HepG2 (cell line): ENCODE measurements around the gene DSTN. TPM values are rescaled to one million over a fixed set of nuclear protein-coding genes. Genes with fewer than 3 reads are reported as not detected.
A peak's percentile ranks its signal among the peaks of the same experiment; 100 is the strongest.

Experiments used
- CSRNP1 ChIP-seq: sonication (generic); formaldehyde crosslinking; IDR thresholded peaks from 2 replicates; pipeline ENCODE4 v1.8.1; 2023; ENCODE audit warnings: mild to moderate bottlenecking, missing genetic modification reagents
- GPN1 ChIP-seq: sonication (generic); formaldehyde crosslinking; IDR thresholded peaks from 2 replicates; pipeline ENCODE4 v1.5.1; 2020; ENCODE audit warnings: missing genetic modification reagents, borderline replicate concordance
- GTF3A ChIP-seq: sonication (generic); formaldehyde crosslinking; conservative IDR thresholded peaks from 2 replicates; pipeline ENCODE4 v1.4.0; 2020; ENCODE audit warnings: mild to moderate bottlenecking, missing genetic modification reagents
- HNRNPL ChIP-seq: fragments of 200-400 bp; formaldehyde crosslinking; IDR thresholded peaks from 2 replicates; pipeline ENCODE4 v1.6.1; 2017; ENCODE audit warnings: mild to moderate bottlenecking, low read depth, low read length
- PHF8 ChIP-seq: sonication (generic); formaldehyde crosslinking; IDR thresholded peaks from 2 replicates; pipeline ENCODE4 v1.5.0; 2020; ENCODE audit warnings: missing genetic modification reagents
- SALL2 ChIP-seq: sonication (generic); formaldehyde crosslinking; IDR thresholded peaks from 2 replicates; pipeline ENCODE4 v1.8.1; 2023; ENCODE audit warnings: mild to moderate bottlenecking, missing genetic modification reagents, inconsistent platforms
- SP2 ChIP-seq: sonication (generic); formaldehyde crosslinking; IDR thresholded peaks from 2 replicates; pipeline ENCODE4 v1.5.1; 2020; ENCODE audit warnings: mild to moderate bottlenecking, missing genetic modification reagents
- SP4 ChIP-seq: sonication (generic); formaldehyde crosslinking; IDR thresholded peaks from 2 replicates; pipeline ENCODE4 v1.8.1; 2023; ENCODE audit warnings: mild to moderate bottlenecking, missing genetic modification reagents
- SSRP1 ChIP-seq: IDR thresholded peaks from 2 replicates; pipeline ENCODE4 v1.6.1; 2016; ENCODE audit warnings: control low read depth
- SYNCRIP ChIP-seq: fragments of 200-400 bp; formaldehyde crosslinking; IDR thresholded peaks from 2 replicates; pipeline ENCODE4 v1.6.1; 2018; ENCODE audit warnings: mild to moderate bottlenecking, low read depth, low read length; ENCODE audit not compliant: insufficient read depth
- TFE3 ChIP-seq: IDR thresholded peaks from 2 replicates; pipeline ENCODE4 v1.6.1; 2016
- ZFP37 ChIP-seq: sonication (generic); formaldehyde crosslinking; IDR thresholded peaks from 2 replicates; pipeline ENCODE4 v1.4.0; 2020; ENCODE audit warnings: missing genetic modification reagents, borderline replicate concordance
- ZNF430 ChIP-seq: sonication (generic); formaldehyde crosslinking; IDR thresholded peaks from 2 replicates; pipeline ENCODE4 v1.9.0; 2021; ENCODE audit warnings: mild to moderate bottlenecking, missing genetic modification reagents
- ZNF484 ChIP-seq: sonication (generic); formaldehyde crosslinking; IDR thresholded peaks from 2 replicates; pipeline ENCODE4 v1.5.1; 2020; ENCODE audit warnings: mild to moderate bottlenecking, low read depth, missing genetic modification reagents, borderline replicate concordance
- ZNF512B ChIP-seq: sonication (generic); formaldehyde crosslinking; IDR thresholded peaks from 2 replicates; pipeline ENCODE4 v1.5.1; 2020; ENCODE audit warnings: missing genetic modification reagents, mild to moderate bottlenecking, borderline replicate concordance
- ZNF556 ChIP-seq: sonication (generic); formaldehyde crosslinking; IDR thresholded peaks from 2 replicates; pipeline ENCODE4 v1.4.0; 2020; ENCODE audit warnings: mild to moderate bottlenecking, missing genetic modification reagents, borderline replicate concordance
- ZNF615 ChIP-seq: sonication (generic); formaldehyde crosslinking; IDR thresholded peaks from 2 replicates; pipeline ENCODE4 v1.5.0; 2020; ENCODE audit warnings: mild to moderate bottlenecking, missing genetic modification reagents, borderline replicate concordance
- polyA plus RNA-seq, 8 experiments: library from polyadenylated mRNA; depleted of rRNA in 3 of 8; stranded (reverse) in 7 of 8; unstranded in 1 of 8; fragments of >200 nt; fragmentation: Illumina TruSeq in 4 of 8; extraction: Trizol in 4 of 8; gene quantifications; 2 replicates each; pipeline versions ENCODE4 v1.2.1 to v1.2.3, GENCODE V29; 2011 to 2016; ENCODE audit warnings: low read depth in 4 of 8, missing spikeins in 1 of 8, mixed read lengths in 1 of 8; ENCODE audit not compliant: insufficient read depth in 1 of 8
- total RNA-seq, 5 experiments: library from RNA; depleted of rRNA; stranded (reverse); fragments of >200 nt; fragmentation: Illumina TruSeq; extraction: Trizol; gene quantifications; 2 replicates each; pipeline ENCODE4 v1.2.3, GENCODE V29; 2016; ENCODE audit warnings: low read depth in 1 of 5
- TF ChIP-seq, protein P1 (sequence below): sonication (generic); formaldehyde crosslinking; IDR thresholded peaks from 2 replicates; pipeline ENCODE4 v1.4.0; 2020; ENCODE audit warnings: missing genetic modification reagents
- TF ChIP-seq, protein P2 (sequence below): sonication (generic); formaldehyde crosslinking; IDR thresholded peaks from 2 replicates; pipeline ENCODE4 v1.4.0; 2020; ENCODE audit warnings: low read depth, mild to moderate bottlenecking, missing genetic modification reagents
- TF ChIP-seq, protein P3 (sequence below): fragments of 450-650 bp; IDR thresholded peaks from 2 replicates; pipeline ENCODE4 v1.6.1; 2017

DSTN gene
- total and polyA plus RNA-seq, 2 of the 13 experiments (the other 11 are each of a cell fraction or from before 2014, with no cell fraction given) = 27.6 to 106 TPM

GRCh38 chr20:17613328-17614175 lies 43.7 kb downstream of the DSTN start (continued):
- TF ChIP-seq CSRNP1 (CRISPR knock-in tag) (no peak), SSRP1 (CRISPR knock-in tag) (no peak), SALL2 (no peak), TFE3 (CRISPR knock-in tag) (no peak), GPN1 (CRISPR knock-in tag) (no peak), PHF8 (CRISPR knock-in tag) (no peak), SYNCRIP (no peak), HNRNPL (0 out of 2 replicates have a peak, but pooled peaks have one; percentile 5), ZNF512B (CRISPR knock-in tag) (no peak), SP2 (CRISPR knock-in tag) (no peak), GTF3A (CRISPR knock-in tag) (no peak), ZNF484 (CRISPR knock-in tag) (no peak), ZNF615 (CRISPR knock-in tag) (no peak), ZNF430 (CRISPR knock-in tag) (no peak), ZFP37 (CRISPR knock-in tag) (no peak), ZNF556 (no peak), SP4 (CRISPR knock-in tag) (0 out of 2 replicates have a peak, but pooled peaks have one; percentile 34)
- TF ChIP-seq, protein P1, sequence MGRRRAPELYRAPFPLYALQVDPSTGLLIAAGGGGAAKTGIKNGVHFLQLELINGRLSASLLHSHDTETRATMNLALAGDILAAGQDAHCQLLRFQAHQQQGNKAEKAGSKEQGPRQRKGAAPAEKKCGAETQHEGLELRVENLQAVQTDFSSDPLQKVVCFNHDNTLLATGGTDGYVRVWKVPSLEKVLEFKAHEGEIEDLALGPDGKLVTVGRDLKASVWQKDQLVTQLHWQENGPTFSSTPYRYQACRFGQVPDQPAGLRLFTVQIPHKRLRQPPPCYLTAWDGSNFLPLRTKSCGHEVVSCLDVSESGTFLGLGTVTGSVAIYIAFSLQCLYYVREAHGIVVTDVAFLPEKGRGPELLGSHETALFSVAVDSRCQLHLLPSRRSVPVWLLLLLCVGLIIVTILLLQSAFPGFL = no peak
- TF ChIP-seq, protein P2, sequence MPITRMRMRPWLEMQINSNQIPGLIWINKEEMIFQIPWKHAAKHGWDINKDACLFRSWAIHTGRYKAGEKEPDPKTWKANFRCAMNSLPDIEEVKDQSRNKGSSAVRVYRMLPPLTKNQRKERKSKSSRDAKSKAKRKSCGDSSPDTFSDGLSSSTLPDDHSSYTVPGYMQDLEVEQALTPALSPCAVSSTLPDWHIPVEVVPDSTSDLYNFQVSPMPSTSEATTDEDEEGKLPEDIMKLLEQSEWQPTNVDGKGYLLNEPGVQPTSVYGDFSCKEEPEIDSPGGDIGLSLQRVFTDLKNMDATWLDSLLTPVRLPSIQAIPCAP = no peak
- TF ChIP-seq, protein P3, sequence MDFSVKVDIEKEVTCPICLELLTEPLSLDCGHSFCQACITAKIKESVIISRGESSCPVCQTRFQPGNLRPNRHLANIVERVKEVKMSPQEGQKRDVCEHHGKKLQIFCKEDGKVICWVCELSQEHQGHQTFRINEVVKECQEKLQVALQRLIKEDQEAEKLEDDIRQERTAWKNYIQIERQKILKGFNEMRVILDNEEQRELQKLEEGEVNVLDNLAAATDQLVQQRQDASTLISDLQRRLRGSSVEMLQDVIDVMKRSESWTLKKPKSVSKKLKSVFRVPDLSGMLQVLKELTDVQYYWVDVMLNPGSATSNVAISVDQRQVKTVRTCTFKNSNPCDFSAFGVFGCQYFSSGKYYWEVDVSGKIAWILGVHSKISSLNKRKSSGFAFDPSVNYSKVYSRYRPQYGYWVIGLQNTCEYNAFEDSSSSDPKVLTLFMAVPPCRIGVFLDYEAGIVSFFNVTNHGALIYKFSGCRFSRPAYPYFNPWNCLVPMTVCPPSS = no peak
